Natural killer cell (primary cell): ENCODE data around the gene SPOCK1. TPM values are rescaled to one million over a fixed set of nuclear protein-coding genes. Genes with fewer than 3 reads are reported as not detected.

Experiments
- ATAC-seq, 3 donors: fragments of 150-1000 bp in 2 of 3; fragments of 200-7000 bp in 1 of 3; cut with Tn5 transposase; 1 replicate in 1 of 3; 2 replicates in 2 of 3; pipeline ENCODE4 v1.10.0; 2021; ENCODE audit warnings: mild to moderate bottlenecking in 2 of 3, moderate library complexity in 2 of 3
- DNase-seq, 2 donors: peaks; one replicate each; pipeline versions ENCODE4 v3.0.0 to v3.0.0-alpha.2; 2013 to 2021; ENCODE audit warnings: mixed read lengths in 1 of 2
- H3K27ac ChIP-seq: one replicate; pipeline ENCODE4 v1.5.1; 2013; ENCODE audit warnings: mild to moderate bottlenecking, low read length
- H3K27me3 ChIP-seq: one replicate; pipeline ENCODE4 v1.6.1; 2013; ENCODE audit warnings: low read length; ENCODE audit not compliant: control insufficient read depth, insufficient read depth
- H3K36me3 ChIP-seq: one replicate; pipeline ENCODE4 v1.6.1; 2013; ENCODE audit warnings: low read length; ENCODE audit not compliant: control insufficient read depth, insufficient read depth
- H3K4me1 ChIP-seq: one replicate; pipeline ENCODE4 v1.6.1; 2013; ENCODE audit warnings: low read length; ENCODE audit not compliant: control insufficient read depth, insufficient read depth
- H3K4me3 ChIP-seq: one replicate; pipeline ENCODE4 v1.5.1; 2013; ENCODE audit warnings: low read length
- H3K9me3 ChIP-seq: one replicate; pipeline ENCODE4 v1.6.1; 2013; ENCODE audit warnings: low read length; ENCODE audit not compliant: control insufficient read depth, insufficient read depth
- H3K27ac Mint-ChIP-seq, 2 donors: one replicate each; pipeline ENCODE4 v1.8.0; 2022; ENCODE audit warnings: mild to moderate bottlenecking in 2 of 2, mixed read lengths in 2 of 2, moderate library complexity in 1 of 2
- H3K27me3 Mint-ChIP-seq, 2 donors: one replicate each; pipeline ENCODE4 v1.8.0; 2022; ENCODE audit warnings: low read depth in 2 of 2, mixed read lengths in 2 of 2
- H3K36me3 Mint-ChIP-seq: one replicate; pipeline ENCODE4 v1.8.0; 2022; ENCODE audit warnings: mixed read lengths
- H3K4me1 Mint-ChIP-seq, 2 donors: one replicate each; pipeline ENCODE4 v1.8.0; 2022; ENCODE audit warnings: mixed read lengths in 2 of 2
- H3K4me3 Mint-ChIP-seq: one replicate; pipeline ENCODE4 v1.8.0; 2022; ENCODE audit warnings: mild to moderate bottlenecking, moderate library complexity, mixed read lengths
- H3K9me3 Mint-ChIP-seq, 2 donors: one replicate each; pipeline ENCODE4 v1.8.0; 2022; ENCODE audit warnings: mixed read lengths in 2 of 2
- CTCF ChIP-seq: fragments of 200-600 bp; IDR thresholded peaks from one replicate; pipeline ENCODE4 v1.8.0; 2022; ENCODE audit warnings: antibody characterized with exemption
- WGBS: methylation state at CpG from one replicate; pipeline ENCODE4 v1.1.7; 2013; ENCODE audit warnings: missing lambda C conversion rate; ENCODE audit not compliant: insufficient coverage; 5-methylcytosine and 5-hydroxymethylcytosine counted together
- intact Hi-C: fragments of 100-400 bp; cut with micrococcal nuclease; formaldehyde crosslinking; loops from one replicate; pipeline ENCODE4 v1.14.2; 2022
- total RNA-seq, 4 donors: library from RNA; stranded (reverse); fragments of 120-200 nt in 1 of 4; gene quantifications; one replicate each; pipeline versions ENCODE4 v1.2.3 to v1.2.4, GENCODE V29; 2013 to 2022

Gene SPOCK1
- total RNA-seq, 3 donors from 2014 or later (not counting 1 experiment from before 2014, with no cell fraction given) = 0.09 to 1.6 (median 0.61) TPM

GRCh38 chr5:137248527-137248926 lies 250.6 kb downstream of the SPOCK1 start:
- Histone ChIP-seq H3K4me3 (no peak overlapping the region), H3K4me1 (no peaks in the 10 kb centered on the region), H3K27ac (no peak overlapping the region), H3K27me3 (no peaks in the 10 kb centered on the region), H3K36me3 (no peaks in the 10 kb centered on the region), H3K9me3 (no peaks in the 10 kb centered on the region)
- H3K27ac Mint-ChIP-seq = no peak overlapping the region
- no peak for TF ChIP-seq CTCF
- no peaks in the 10 kb centered on the region for H3K36me3 Mint-ChIP-seq
- no peak for DNase-seq
- no peaks in the 10 kb centered on the region for H3K4me1 Mint-ChIP-seq
- intact Hi-C loops = no loop called here
- no peak overlapping the region for H3K4me3 Mint-ChIP-seq
- no peak for ATAC-seq
- WGBS = 90% methylated on average over 2 of the region's 3 CpGs
- H3K27me3 Mint-ChIP-seq = no peaks in the 10 kb centered on the region
- H3K9me3 Mint-ChIP-seq = no peaks in the 10 kb centered on the region

- no peaks in the 10 kb centered on the region for H3K4me1 ChIP-seq
- Mint-ChIP-seq H3K27me3 (no peaks in the 10 kb centered on the region), H3K4me1 (no peaks in the 10 kb centered on the region), H3K36me3 (no peaks in the 10 kb centered on the region), H3K4me3 (no peak overlapping the region), H3K9me3 (peaks cover 0 to 2% of the 10 kb centered on the region in 2 donors), H3K27ac (no peak overlapping the region)
- H3K27me3 ChIP-seq = no peaks in the 10 kb centered on the region
- no peaks in the 10 kb centered on the region for H3K36me3 ChIP-seq
- intact Hi-C loops = no loop called here
- no peak overlapping the region for H3K4me3 ChIP-seq
- no peak for DNase-seq
- H3K9me3 ChIP-seq = no peaks in the 10 kb centered on the region
- 89% methylated on average over 2 of the region's 2 CpGs for WGBS
- no peak for ATAC-seq
- no peak for TF ChIP-seq CTCF
- H3K27ac ChIP-seq = no peak overlapping the region
These were observed 253.7 kb downstream of the SPOCK1 start for GRCh38 chr5:137245438-137245837.

GRCh38 chr5:137240285-137240684 lies 258.8 kb downstream of the SPOCK1 start:
- Mint-ChIP-seq H3K4me1 (no peaks in the 10 kb centered on the region), H3K27ac (no peak overlapping the region), H3K9me3 (peaks cover 0 to 4% of the 10 kb centered on the region in 2 donors), H3K4me3 (no peak overlapping the region), H3K36me3 (no peaks in the 10 kb centered on the region), H3K27me3 (peaks cover 5 to 6% of the 10 kb centered on the region in 2 donors)
- Histone ChIP-seq H3K27ac (no peak overlapping the region), H3K36me3 (no peaks in the 10 kb centered on the region), H3K9me3 (no peaks in the 10 kb centered on the region), H3K4me1 (no peaks in the 10 kb centered on the region), H3K4me3 (no peak overlapping the region), H3K27me3 (no peaks in the 10 kb centered on the region)
- ATAC-seq (no peak), DNase-seq (no peak)
- TF ChIP-seq CTCF = no peak
- WGBS = 70% methylated on average over 1 of the region's 2 CpGs
- intact Hi-C loops = no loop called here

- TF ChIP-seq CTCF = no peak
- ATAC-seq (no peak), DNase-seq (no peak)
- peaks cover 5 to 12% of the 10 kb centered on the region in 2 donors for H3K27me3 Mint-ChIP-seq
- H3K4me3 Mint-ChIP-seq = no peak overlapping the region
- no peak overlapping the region for H3K4me3 ChIP-seq
- H3K36me3 ChIP-seq = no peaks in the 10 kb centered on the region
- H3K36me3 Mint-ChIP-seq = no peaks in the 10 kb centered on the region
- intact Hi-C loops = no loop called here
- H3K4me1 ChIP-seq = no peaks in the 10 kb centered on the region
- no peaks in the 10 kb centered on the region for H3K27me3 ChIP-seq
- H3K27ac ChIP-seq = no peak overlapping the region
- no peaks in the 10 kb centered on the region for H3K4me1 Mint-ChIP-seq
- H3K9me3 ChIP-seq = no peaks in the 10 kb centered on the region
- WGBS = 77% methylated on average over 5 of the region's 5 CpGs
- no peak overlapping the region for H3K27ac Mint-ChIP-seq
- peaks cover 0 to 3% of the 10 kb centered on the region in 2 donors for H3K9me3 Mint-ChIP-seq
These were observed 262.1 kb downstream of the SPOCK1 start for GRCh38 chr5:137236849-137237507.
